ENCODE measurements around the gene TUBA8. TPM values are rescaled to one million over a fixed set of nuclear protein-coding genes. Genes with fewer than 3 reads are reported as not detected.
"Not testable (repeated sequence)": the region's sequence is repeated elsewhere in the genome, so short reads cannot be mapped to it uniquely, and the experiment has no call there.

The TUBA8 gene
- total RNA-seq, 1 donor from 2014 or later, result 247 TPM

GRCh38 chr22:18148293-18148965, 37.8 kb downstream of the TUBA8 start:
- intact Hi-C loops (cut with DNase I), result no loop called here
- no peak for ATAC-seq (ENCODE audit: poor library complexity)
- no peak for DNase-seq

- intact Hi-C loops (cut with DNase I), result no loop called here
- ATAC-seq (ENCODE audit: poor library complexity) (no peak), DNase-seq (no peak)
Observed at GRCh38 chr22:18152519-18152918, 41.9 kb downstream of the TUBA8 start.

GRCh38 chr22:18154821-18155390, 44.3 kb downstream of the TUBA8 start:
- intact Hi-C loops (cut with DNase I), result no loop called here
- ATAC-seq (ENCODE audit: poor library complexity), result no peak
- no peak for DNase-seq

- intact Hi-C loops (cut with DNase I); ATAC-seq (ENCODE audit: poor library complexity); DNase-seq: not testable (repeated sequence)
Observed at GRCh38 chr22:18155546-18155945, 44.9 kb downstream of the TUBA8 start.

GRCh38 chr22:18156878-18157713, 46.5 kb downstream of the TUBA8 start:
- intact Hi-C loops (cut with DNase I), result no loop called here
- ATAC-seq (ENCODE audit: poor library complexity) (peak; percentile 88), DNase-seq (peak; percentile 73)

GRCh38 chr22:18157714-18158028, 47.1 kb downstream of the TUBA8 start:
- ATAC-seq (ENCODE audit: poor library complexity) (no peak), DNase-seq (no peak)
- intact Hi-C loops (cut with DNase I), result no loop called here

GRCh38 chr22:18160641-18161040, 50.0 kb downstream of the TUBA8 start:
- DNase-seq; intact Hi-C loops (cut with DNase I); ATAC-seq (ENCODE audit: poor library complexity): not testable (repeated sequence)

- ATAC-seq (ENCODE audit: poor library complexity); DNase-seq; intact Hi-C loops (cut with DNase I): not testable (repeated sequence)
Observed at GRCh38 chr22:18163843-18164242, 53.2 kb downstream of the TUBA8 start.

- ATAC-seq (ENCODE audit: poor library complexity); intact Hi-C loops (cut with DNase I); DNase-seq: not testable (repeated sequence)
Observed at GRCh38 chr22:18164584-18164983, 54.0 kb downstream of the TUBA8 start.

- intact Hi-C loops (cut with DNase I); ATAC-seq (ENCODE audit: poor library complexity); DNase-seq: not testable (repeated sequence)
Observed at GRCh38 chr22:18165356-18165755, 54.7 kb downstream of the TUBA8 start.

GRCh38 chr22:18170284-18170683, 59.7 kb downstream of the TUBA8 start:
- intact Hi-C loops (cut with DNase I); ATAC-seq (ENCODE audit: poor library complexity); DNase-seq: not testable (repeated sequence)

GRCh38 chr22:18172203-18172602, 61.6 kb downstream of the TUBA8 start:
- ATAC-seq (ENCODE audit: poor library complexity); DNase-seq; intact Hi-C loops (cut with DNase I): not testable (repeated sequence)

GRCh38 chr22:18172776-18173175, 62.2 kb downstream of the TUBA8 start:
- intact Hi-C loops (cut with DNase I); DNase-seq: not testable (repeated sequence)

GRCh38 chr22:18173441-18173840, 62.8 kb downstream of the TUBA8 start:
- DNase-seq; ATAC-seq (ENCODE audit: poor library complexity); intact Hi-C loops (cut with DNase I): not testable (repeated sequence)

More at GRCh38 chr22:18172776-18173175, 62.2 kb downstream of the TUBA8 start:
- not testable (repeated sequence) for ATAC-seq (ENCODE audit: poor library complexity)

Other genes with a start within 250 kb of the TUBA8 start
- gene MICAL3, start 86.2 kb upstream of the TUBA8 start, total RNA-seq, result 78.9 TPM
- 20.3 TPM for gene PEX26, start 32.8 kb upstream of the TUBA8 start, total RNA-seq
- 1.6 TPM for gene USP18, start 39.4 kb downstream of the TUBA8 start, total RNA-seq